ENCODE results near the gene MBP.

DNA sequence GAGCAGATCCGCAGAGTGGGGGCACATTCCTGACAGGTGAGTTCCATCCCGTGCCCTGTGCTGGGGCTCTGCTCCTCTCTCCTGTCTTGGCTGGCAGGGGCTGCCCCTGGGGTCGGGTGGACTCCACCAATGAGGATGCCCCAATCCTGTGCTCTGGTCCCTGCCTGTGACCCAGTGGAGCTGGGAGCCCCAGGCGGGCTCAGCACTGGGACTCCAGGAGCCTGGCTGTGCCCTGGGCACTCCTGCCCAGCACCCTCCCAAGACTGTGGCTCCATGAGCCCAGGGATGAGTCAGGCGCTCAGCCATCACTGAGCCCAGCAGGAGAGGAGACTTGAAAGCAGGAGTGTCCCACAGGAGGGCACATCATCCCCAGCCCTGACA is 53.9 kb downstream of the MBP start:
- TF ChIP-seq CTCF (conservative IDR thresholded peaks at IDR 0.05; ENCODE audit: low read length), result no peak
- no peak for TF ChIP-seq EZH2phosphoT487 (IDR thresholded peaks at IDR 0.05; ENCODE audit: borderline replicate concordance, low read depth, low read length)

Data from OCI-LY7 (cell line).